Measurements from ENCODE around the gene MAGEF1. TPM values are rescaled to one million over a fixed set of nuclear protein-coding genes. Genes with fewer than 3 reads are reported as not detected.

Gene MAGEF1
- total and polyA plus RNA-seq, 2 of the 8 experiments (the other 6 are each of a cell fraction or from before 2014, with no cell fraction given) = 26.5 to 56.7 TPM

Other genes with a start within 250 kb of the MAGEF1 start
- gene EPHB3, start 150.3 kb downstream of the MAGEF1 start, total RNA-seq (2021; fragmentation: NEBNext Ultra II Directional; extraction: Animal tissue kit (Norgen Biotek cat#: 25700)) = 0.80 and 0.91 TPM in 2 replicates
- gene EPHB3, start 150.3 kb downstream of the MAGEF1 start, polyA plus RNA-seq (2011; rRNA removed) = 0.41 and 0.82 TPM in 2 replicates
- gene VPS8, start 100.1 kb upstream of the MAGEF1 start, total RNA-seq (2021; fragmentation: NEBNext Ultra II Directional; extraction: Animal tissue kit (Norgen Biotek cat#: 25700)) = 38.0 and 41.0 TPM in 2 replicates
- 11.6 and 13.0 TPM in 2 replicates for gene VPS8, start 100.1 kb upstream of the MAGEF1 start, polyA plus RNA-seq (2011; rRNA removed)